ENCODE data around the gene CALML4.
A peak's percentile ranks its signal among the peaks of the same experiment; 100 is the strongest.

The CALML4 gene

GRCh38 chr15:68192804-68193486 lies 12.2 kb downstream of the CALML4 start:
- Histone ChIP-seq H3K27me3 (no peaks in the 10 kb centered on the region), H3K36me3 (peaks cover 93% of the 10 kb centered on the region), H4K20me1 (peaks cover 14% of the 10 kb centered on the region; the same call in 1 of the 2 replicates), H3K4me2 (no peak overlapping the region), H3K27ac (no peak overlapping the region), H3K9me3 (no peaks in the 10 kb centered on the region), H3K4me3 (no peak overlapping the region), H3K9ac (no peak overlapping the region), H3K4me1 (no peaks in the 10 kb centered on the region; the same call in 1 of the 2 replicates)
- TF ChIP-seq Cebpa-rat (IDR thresholded peaks at IDR 0.05), result no peak

- Histone ChIP-seq H3K36me3 (peaks cover 93% of the 10 kb centered on the region), H3K27ac (no peak overlapping the region), H3K9ac (no peak overlapping the region), H3K4me1 (no peaks in the 10 kb centered on the region; the same call in 1 of the 2 replicates), H3K4me3 (no peak overlapping the region), H4K20me1 (peaks cover 6% of the 10 kb centered on the region; the same call in 1 of the 2 replicates), H3K4me2 (no peak overlapping the region), H3K9me3 (no peaks in the 10 kb centered on the region), H3K27me3 (no peaks in the 10 kb centered on the region)
- TF ChIP-seq Cebpa-rat (IDR thresholded peaks at IDR 0.05), result no peak
These were observed 13.0 kb downstream of the CALML4 start for GRCh38 chr15:68192117-68192516.

- TF ChIP-seq Cebpa-rat (IDR thresholded peaks at IDR 0.05), result no peak
- Histone ChIP-seq H3K36me3 (peaks cover 93% of the 10 kb centered on the region), H3K27ac (no peak overlapping the region), H3K9ac (no peak overlapping the region), H3K27me3 (no peaks in the 10 kb centered on the region), H3K4me1 (no peaks in the 10 kb centered on the region; the same call in 1 of the 2 replicates), H4K20me1 (peaks cover 5% of the 10 kb centered on the region; the same call in 1 of the 2 replicates), H3K4me3 (no peak overlapping the region), H3K4me2 (no peak overlapping the region), H3K9me3 (no peaks in the 10 kb centered on the region)
These were observed 13.6 kb downstream of the CALML4 start for GRCh38 chr15:68191555-68191954.

- no peak overlapping the region for H3K27ac ChIP-seq
- TF ChIP-seq Cebpa-rat (IDR thresholded peaks at IDR 0.05), result no peak
- H3K9ac ChIP-seq, result no peak overlapping the region
- peaks cover 5% of the 10 kb centered on the region; the same call in 1 of the 2 replicates for H4K20me1 ChIP-seq
- no peak overlapping the region for H3K4me3 ChIP-seq
- H3K27me3 ChIP-seq, result no peaks in the 10 kb centered on the region
- H3K4me1 ChIP-seq, result no peaks in the 10 kb centered on the region
- H3K9me3 ChIP-seq, result no peaks in the 10 kb centered on the region
- H3K4me2 ChIP-seq, result no peak overlapping the region
- H3K36me3 ChIP-seq, result peaks cover 93% of the 10 kb centered on the region
These were observed 15.1 kb downstream of the CALML4 start for GRCh38 chr15:68190048-68190447.

- H3K9me3 ChIP-seq, result no peaks in the 10 kb centered on the region
- H3K4me2 ChIP-seq, result no peak overlapping the region
- no peak overlapping the region for H3K27ac ChIP-seq
- H3K27me3 ChIP-seq, result no peaks in the 10 kb centered on the region
- no peak for TF ChIP-seq Cebpa-rat (IDR thresholded peaks at IDR 0.05)
- H4K20me1 ChIP-seq, result peaks cover 5% of the 10 kb centered on the region; the same call in 1 of the 2 replicates
- peaks cover 96% of the 10 kb centered on the region for H3K36me3 ChIP-seq
- no peak overlapping the region for H3K9ac ChIP-seq
- H3K4me3 ChIP-seq, result no peak overlapping the region
- no peaks in the 10 kb centered on the region for H3K4me1 ChIP-seq
These were observed 16.5 kb downstream of the CALML4 start for GRCh38 chr15:68188647-68189046.

GRCh38 chr15:68187559-68187958 lies 17.6 kb downstream of the CALML4 start:
- H3K9ac ChIP-seq, result no peak overlapping the region
- H3K4me1 ChIP-seq, result no peaks in the 10 kb centered on the region
- H3K36me3 ChIP-seq, result peaks cover 96% of the 10 kb centered on the region

GRCh38 chr15:68186671-68187397 lies 18.3 kb downstream of the CALML4 start:
- H3K9ac ChIP-seq, result no peak overlapping the region
- no peak overlapping the region for H3K27ac ChIP-seq
- no peaks in the 10 kb centered on the region for H3K9me3 ChIP-seq
- H3K36me3 ChIP-seq, result peaks cover 94% of the 10 kb centered on the region
- TF ChIP-seq Cebpa-rat (IDR thresholded peaks at IDR 0.05), result no peak
- H3K4me3 ChIP-seq, result no peak overlapping the region
- H4K20me1 ChIP-seq, result no peaks in the 10 kb centered on the region
- no peaks in the 10 kb centered on the region for H3K27me3 ChIP-seq
- H3K4me1 ChIP-seq, result no peaks in the 10 kb centered on the region
- no peak overlapping the region for H3K4me2 ChIP-seq

More at GRCh38 chr15:68187559-68187958, 17.6 kb downstream of the CALML4 start:
- H3K4me3 ChIP-seq, result no peak overlapping the region
- no peak for TF ChIP-seq Cebpa-rat (IDR thresholded peaks at IDR 0.05)
- H3K4me2 ChIP-seq, result no peak overlapping the region
- H3K27ac ChIP-seq, result peak overlapping the region; percentile 4; the same call in 1 of the 2 replicates
- H3K27me3 ChIP-seq, result no peaks in the 10 kb centered on the region
- H4K20me1 ChIP-seq, result no peaks in the 10 kb centered on the region
- no peaks in the 10 kb centered on the region for H3K9me3 ChIP-seq

- no peaks in the 10 kb centered on the region for H3K4me1 ChIP-seq
- no peak overlapping the region for H3K9ac ChIP-seq
- H3K27ac ChIP-seq, result no peak overlapping the region
- no peak overlapping the region for H3K4me3 ChIP-seq
- H3K4me2 ChIP-seq, result no peak overlapping the region
- no peak for TF ChIP-seq Cebpa-rat (IDR thresholded peaks at IDR 0.05)
- H3K9me3 ChIP-seq, result no peaks in the 10 kb centered on the region
- H4K20me1 ChIP-seq, result no peaks in the 10 kb centered on the region
- peaks cover 96% of the 10 kb centered on the region for H3K36me3 ChIP-seq
- no peaks in the 10 kb centered on the region for H3K27me3 ChIP-seq
These were observed 20.3 kb downstream of the CALML4 start for GRCh38 chr15:68184616-68185480.

GRCh38 chr15:68183616-68184315 lies 21.4 kb downstream of the CALML4 start:
- H3K36me3 ChIP-seq, result peaks cover 90% of the 10 kb centered on the region
- H3K27me3 ChIP-seq, result no peaks in the 10 kb centered on the region
- H3K4me3 ChIP-seq, result no peak overlapping the region
- no peak overlapping the region for H3K4me2 ChIP-seq
- no peak overlapping the region for H3K27ac ChIP-seq
- no peaks in the 10 kb centered on the region for H3K4me1 ChIP-seq
- H4K20me1 ChIP-seq, result no peaks in the 10 kb centered on the region
- H3K9ac ChIP-seq, result no peak overlapping the region
- H3K9me3 ChIP-seq, result no peaks in the 10 kb centered on the region
- no peak for TF ChIP-seq Cebpa-rat (IDR thresholded peaks at IDR 0.05)
